HL-60 (cell line): Measurements from ENCODE around the gene ACBD7.

ENCODE experiments used
- DNase-seq, 2 experiments: peaks; one replicate each; pipeline ENCODE4 v3.0.0-alpha.2; 2010 to 2020; ENCODE audit warnings: low read depth in 1 of 2, low spot score in 1 of 2
- H3K27ac ChIP-seq: fragments of 250-450 bp; sonication (Bioruptor Pico); replicated peaks from 2 replicates; pipeline ENCODE4 v1.5.1; 2020; ENCODE audit warnings: mild to moderate bottlenecking, moderate library complexity
- H3K27me3 ChIP-seq: fragments of 250-450 bp; sonication (Bioruptor Pico); 2 replicates; pipeline ENCODE4 v1.5.1; 2021; ENCODE audit warnings: mild to moderate bottlenecking, moderate library complexity; ENCODE audit not compliant: insufficient read depth, poor library complexity, severe bottlenecking
- H3K4me3 ChIP-seq: replicated peaks from 2 replicates; pipeline ENCODE4 v1.5.1; 2011; ENCODE audit warnings: mild to moderate bottlenecking, control low read depth, low read length; ENCODE audit not compliant: insufficient read depth
- CTCF ChIP-seq: IDR thresholded peaks from one replicate; pipeline ENCODE4 v1.5.1; 2011; ENCODE audit warnings: low read length, control low read depth, inconsistent platforms; ENCODE audit not compliant: insufficient read depth
- GABPA ChIP-seq: IDR thresholded peaks from 2 replicates; pipeline ENCODE4 v1.6.1; 2012; ENCODE audit warnings: low read depth
- POLR2AphosphoS5 ChIP-seq: IDR thresholded peaks from 2 replicates; pipeline ENCODE4 v1.6.1; 2012; ENCODE audit warnings: low read depth
- REST ChIP-seq: IDR thresholded peaks from 2 replicates; pipeline ENCODE4 v1.6.1; 2012; ENCODE audit warnings: low read depth; ENCODE audit not compliant: insufficient replicate concordance
- SPI1 ChIP-seq: IDR thresholded peaks from 2 replicates; pipeline ENCODE4 v1.6.1; 2012; ENCODE audit warnings: low read depth, mild to moderate bottlenecking, borderline replicate concordance

The ACBD7 gene

DNA sequence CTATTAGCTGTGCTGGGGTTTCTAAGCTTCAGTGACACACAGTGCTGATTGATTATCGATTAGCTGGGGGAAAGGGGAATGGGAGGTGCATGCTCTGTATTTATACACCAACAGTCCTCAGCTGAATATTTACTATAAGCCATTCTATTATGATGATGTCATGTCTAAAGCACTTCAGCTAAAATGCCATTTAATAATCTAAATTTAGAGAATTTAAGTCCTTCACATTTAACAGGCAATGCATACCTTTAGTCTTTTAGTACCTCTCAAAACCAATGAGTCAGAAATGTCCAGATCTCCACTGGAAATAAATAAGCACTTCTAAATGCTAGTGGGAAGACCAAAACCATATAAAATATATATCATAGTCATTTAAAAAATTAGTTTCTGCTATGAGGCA is 33.1 kb upstream of the ACBD7 start:
- TF ChIP-seq SPI1 (no peak), REST (no peak), POLR2AphosphoS5 (no peak), CTCF (no peak), GABPA (no peak)
- Histone ChIP-seq H3K27ac (no peak overlapping the region), H3K4me3 (no peak overlapping the region), H3K27me3 (no peaks in the 10 kb centered on the region)
- DNase-seq, result no peak

GRCh38 chr10:15120523-15120922 is 31.9 kb upstream of the ACBD7 start:
- no peak overlapping the region for H3K27ac ChIP-seq
- DNase-seq, result no peak
- TF ChIP-seq CTCF, result no peak
- no peak for TF ChIP-seq SPI1
- no peak for TF ChIP-seq POLR2AphosphoS5
- TF ChIP-seq GABPA, result no peak
- no peak for TF ChIP-seq REST

DNA sequence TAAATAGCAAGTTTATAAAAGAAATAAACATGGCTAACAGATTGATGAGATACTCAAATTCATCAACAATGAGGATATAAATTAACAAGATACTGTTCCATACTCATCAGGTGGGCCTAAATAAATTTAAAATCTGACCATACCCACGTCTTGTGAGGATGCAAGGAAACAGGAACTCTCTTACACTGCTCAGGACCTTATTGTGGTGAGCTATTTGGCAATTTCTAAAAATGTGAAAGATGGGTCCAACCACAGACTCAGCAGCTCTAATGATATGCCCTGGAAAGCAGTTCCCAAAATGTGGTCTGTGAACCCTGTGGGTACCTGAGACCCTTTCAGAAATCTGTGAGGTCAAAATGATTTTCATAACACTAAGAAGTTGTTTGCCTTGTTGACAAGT is 30.0 kb upstream of the ACBD7 start:
- TF ChIP-seq POLR2AphosphoS5 (no peak), CTCF (no peak), GABPA (no peak), SPI1 (peak; percentile 73), REST (no peak)
- H3K27me3 ChIP-seq, result no peaks in the 10 kb centered on the region
- peak; percentile 28 to 38 for DNase-seq
- no peak overlapping the region for H3K27ac ChIP-seq
- H3K4me3 ChIP-seq, result no peak overlapping the region

More at GRCh38 chr10:15120523-15120922, 31.9 kb upstream of the ACBD7 start:
- Histone ChIP-seq H3K4me3 (no peak overlapping the region), H3K27me3 (no peaks in the 10 kb centered on the region)
